SH-SY5Y (cell line): ENCODE measurements around the gene HYAL2.

Source experiments
- GATA2 ChIP-seq: IDR thresholded peaks from 2 replicates; pipeline ENCODE4 v1.6.1; 2011; ENCODE audit warnings: mild to moderate bottlenecking, low read depth, low read length
- GATA3 ChIP-seq: IDR thresholded peaks from 2 replicates; pipeline ENCODE4 v1.6.1; 2011; ENCODE audit warnings: low read depth, mild to moderate bottlenecking, low read length, moderate library complexity

DNA sequence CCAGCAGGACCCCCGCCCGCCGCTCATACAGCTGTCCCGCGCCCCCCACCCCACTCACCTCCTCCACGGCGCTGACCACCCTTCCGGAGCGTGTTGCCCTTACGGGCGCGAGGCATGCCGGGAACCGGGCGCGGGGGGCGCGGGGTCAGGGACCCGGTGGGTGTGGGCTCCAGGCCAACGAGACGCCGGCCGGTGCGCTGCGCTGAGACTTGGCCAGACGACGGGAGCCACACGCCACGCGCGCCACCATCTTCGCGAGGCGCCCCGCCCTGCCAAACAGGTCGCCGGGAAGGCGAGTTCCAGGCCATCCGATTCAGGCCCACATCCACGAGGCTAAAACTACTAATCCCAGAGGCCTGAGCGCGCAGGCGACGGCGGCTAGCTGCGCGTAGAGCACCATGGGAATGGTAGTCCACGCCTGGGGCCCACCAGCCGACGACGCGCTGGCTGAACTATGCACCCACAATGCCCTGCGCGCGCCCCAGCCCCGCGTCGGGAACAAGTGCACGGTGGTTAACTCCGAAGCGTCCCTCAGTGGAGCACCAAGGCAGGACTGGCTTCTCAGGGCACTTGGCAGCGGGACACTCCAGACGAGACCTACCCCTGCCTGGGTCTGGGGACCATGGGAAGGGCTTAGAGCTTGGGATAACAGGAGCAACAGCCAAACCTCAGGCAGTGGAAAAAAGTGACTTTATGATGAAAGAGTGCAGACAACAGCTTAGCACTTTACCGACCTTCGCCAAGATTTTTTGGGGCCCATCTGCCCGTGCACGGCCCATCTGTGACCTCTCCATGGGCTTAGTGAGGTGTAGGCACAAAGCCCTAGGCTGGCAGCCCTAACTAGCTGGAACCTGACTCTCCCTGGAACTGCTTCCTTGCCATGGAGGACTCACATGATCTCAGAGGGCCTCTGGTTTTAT is 30.1 kb downstream of the HYAL2 start, which contains the start of gene IFRD2:
- TF ChIP-seq GATA3, result no peak
- no peak for TF ChIP-seq GATA2
